Upper lobe of left lung (tissue), 4 donors: ENCODE results near the gene CAVIN3.

Source experiments
- EP300 ChIP-seq, 4 donors: sonication (generic); formaldehyde crosslinking; IDR thresholded peaks; one replicate each; pipeline ENCODE4 v1.5.1; 2017; ENCODE audit warnings: antibody characterized with exemption in 4 of 4, control low read depth in 2 of 4
- POLR2AphosphoS5 ChIP-seq, 2 donors: sonication (generic); formaldehyde crosslinking; IDR thresholded peaks; one replicate each; pipeline ENCODE4 v1.5.1; 2017; ENCODE audit warnings: antibody characterized with exemption in 2 of 2
- TF ChIP-seq, protein P1 (sequence below), 6 experiments: fragments of 450-650 bp in 4 of 6; fragments of 200-600 bp in 2 of 6; sonication (generic) in 2 of 6; IDR thresholded peaks; one replicate each; pipeline ENCODE4 v1.5.1; 2016 to 2019; ENCODE audit warnings: antibody characterized with exemption in 6 of 6

DNA sequence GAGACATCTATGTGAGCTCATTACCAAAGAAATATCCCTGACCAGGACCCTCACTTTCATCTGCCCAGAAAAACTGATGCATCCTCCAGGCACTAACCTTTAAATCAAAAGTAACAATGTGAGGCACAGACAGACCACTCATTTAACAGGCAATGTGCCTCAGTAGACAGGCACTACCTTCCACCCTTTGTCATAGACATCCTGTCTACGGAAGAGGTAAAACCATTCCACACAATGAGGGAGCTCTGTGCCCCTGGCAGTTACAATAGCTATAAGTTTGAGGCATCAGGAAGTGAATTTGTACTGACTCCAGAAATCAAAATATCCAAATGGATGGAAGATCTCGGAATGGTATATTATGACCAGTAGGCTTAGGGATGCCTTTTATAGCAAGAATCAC is 6.7 kb upstream of the CAVIN3 start:
- TF ChIP-seq, protein P1, sequence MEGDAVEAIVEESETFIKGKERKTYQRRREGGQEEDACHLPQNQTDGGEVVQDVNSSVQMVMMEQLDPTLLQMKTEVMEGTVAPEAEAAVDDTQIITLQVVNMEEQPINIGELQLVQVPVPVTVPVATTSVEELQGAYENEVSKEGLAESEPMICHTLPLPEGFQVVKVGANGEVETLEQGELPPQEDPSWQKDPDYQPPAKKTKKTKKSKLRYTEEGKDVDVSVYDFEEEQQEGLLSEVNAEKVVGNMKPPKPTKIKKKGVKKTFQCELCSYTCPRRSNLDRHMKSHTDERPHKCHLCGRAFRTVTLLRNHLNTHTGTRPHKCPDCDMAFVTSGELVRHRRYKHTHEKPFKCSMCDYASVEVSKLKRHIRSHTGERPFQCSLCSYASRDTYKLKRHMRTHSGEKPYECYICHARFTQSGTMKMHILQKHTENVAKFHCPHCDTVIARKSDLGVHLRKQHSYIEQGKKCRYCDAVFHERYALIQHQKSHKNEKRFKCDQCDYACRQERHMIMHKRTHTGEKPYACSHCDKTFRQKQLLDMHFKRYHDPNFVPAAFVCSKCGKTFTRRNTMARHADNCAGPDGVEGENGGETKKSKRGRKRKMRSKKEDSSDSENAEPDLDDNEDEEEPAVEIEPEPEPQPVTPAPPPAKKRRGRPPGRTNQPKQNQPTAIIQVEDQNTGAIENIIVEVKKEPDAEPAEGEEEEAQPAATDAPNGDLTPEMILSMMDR (IDR thresholded peaks at IDR 0.05): no peak
- no peak for TF ChIP-seq EP300 (IDR thresholded peaks at IDR 0.05)
- no peak for TF ChIP-seq POLR2AphosphoS5 (IDR thresholded peaks at IDR 0.05)
